Measurements from ENCODE around the gene NCK2.

Gene NCK2

DNA sequence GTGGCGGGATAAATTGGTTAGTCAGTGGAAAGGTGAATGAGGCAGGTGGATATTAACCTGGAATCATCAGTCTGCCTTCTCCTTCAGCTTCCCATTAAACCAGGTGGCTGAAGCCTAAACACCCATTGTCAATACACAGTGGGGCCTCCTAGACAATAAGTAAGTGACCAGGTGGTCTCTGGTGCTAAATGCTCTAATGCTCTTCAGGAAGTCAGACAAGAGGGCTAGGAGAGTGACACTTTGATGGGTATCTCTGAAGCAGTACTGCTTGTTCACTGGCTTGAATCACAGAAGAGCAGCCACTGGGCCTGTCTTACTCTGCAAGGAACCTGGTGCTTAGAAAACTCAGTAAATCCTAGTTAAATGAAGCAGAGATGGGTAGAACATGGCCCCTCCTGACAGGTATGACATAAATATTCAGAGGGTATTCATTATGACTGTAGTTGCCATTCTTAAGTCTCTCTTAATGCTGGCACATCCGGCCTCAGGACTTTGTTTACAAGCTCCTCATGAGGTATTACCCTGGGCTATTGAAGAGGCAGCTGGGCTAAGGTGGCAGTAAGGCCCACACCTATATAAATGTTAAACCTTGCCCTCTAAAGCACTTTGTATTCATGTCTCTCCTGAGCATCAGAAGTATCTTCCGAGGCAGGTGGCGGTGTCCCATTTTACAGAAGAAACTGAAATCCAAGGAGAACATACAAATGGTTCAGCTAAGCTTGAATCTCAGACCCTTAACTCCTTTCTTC lies 104.9 kb downstream of the NCK2 start:
- no peak for DNase-seq (ENCODE audit: low spot score)

DNA sequence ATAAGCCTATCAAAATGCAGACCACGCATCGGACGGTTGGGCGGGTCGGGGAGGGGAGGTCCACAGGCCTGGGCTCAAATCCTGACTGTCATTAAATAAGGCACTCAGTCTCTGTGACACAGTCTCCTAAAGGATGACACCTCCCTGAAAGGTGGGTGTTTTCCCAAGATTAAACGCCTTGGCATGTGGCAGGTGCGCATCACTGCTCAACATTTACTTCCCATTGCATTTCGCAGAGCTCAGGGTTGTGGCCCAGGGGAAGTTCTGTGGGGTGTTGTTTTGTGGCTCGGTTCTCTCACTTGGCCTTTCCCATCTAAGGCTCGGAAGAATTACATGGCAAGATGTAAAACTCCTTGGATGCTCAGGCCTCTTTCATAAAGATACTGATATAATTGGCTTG lies 107.4 kb downstream of the NCK2 start:
- DNase-seq (ENCODE audit: low spot score) = no peak

DNA sequence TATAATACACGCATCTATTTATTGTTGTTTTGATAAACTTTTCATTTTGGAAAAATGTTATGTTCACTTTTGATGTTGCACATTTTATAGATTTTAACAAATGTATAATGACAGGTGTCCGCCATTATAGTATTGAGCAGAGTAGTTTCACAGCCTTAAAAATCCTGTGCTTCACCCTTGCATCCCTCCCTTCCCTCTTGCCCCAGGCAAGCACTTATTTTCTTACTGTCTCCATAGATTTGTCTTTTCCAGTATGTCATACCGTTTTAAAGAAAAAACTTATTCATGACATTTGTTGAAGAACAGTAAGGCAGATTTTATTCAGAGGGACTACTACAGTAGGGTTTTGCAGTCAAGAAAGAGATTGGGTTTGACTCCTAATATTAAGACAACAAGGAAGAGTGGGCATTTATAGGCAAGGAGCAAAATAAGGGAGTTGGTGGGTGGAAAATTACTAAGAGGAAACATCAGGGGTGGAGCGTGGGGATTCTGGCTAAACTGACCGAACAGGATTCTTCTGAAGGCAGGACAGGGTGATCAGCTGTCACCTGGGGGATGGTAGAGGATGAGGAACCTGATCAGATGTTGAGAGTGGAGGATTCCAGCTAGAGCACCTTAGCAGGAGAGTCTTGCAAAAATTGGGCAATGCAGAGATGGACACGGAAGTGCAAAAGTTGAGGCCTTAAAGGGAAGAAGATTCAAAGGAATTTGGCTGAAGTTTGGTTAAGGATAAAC lies 108.8 kb downstream of the NCK2 start:
- DNase-seq (ENCODE audit: low spot score) = no peak

DNA sequence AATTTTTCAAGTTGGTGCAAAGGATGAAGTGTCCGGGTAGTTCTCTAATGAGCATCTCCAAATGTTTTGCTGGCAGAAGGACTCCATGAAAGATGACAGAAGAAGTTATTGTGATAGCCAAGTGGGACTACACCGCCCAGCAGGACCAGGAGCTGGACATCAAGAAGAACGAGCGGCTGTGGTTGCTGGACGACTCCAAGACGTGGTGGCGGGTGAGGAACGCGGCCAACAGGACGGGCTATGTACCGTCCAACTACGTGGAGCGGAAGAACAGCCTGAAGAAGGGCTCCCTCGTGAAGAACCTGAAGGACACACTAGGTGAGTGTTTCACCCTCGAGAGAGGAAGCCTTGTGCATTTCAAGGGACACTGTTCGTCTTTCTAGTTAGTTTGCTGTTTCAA lies 110.3 kb downstream of the NCK2 start:
- no peak for DNase-seq (ENCODE audit: low spot score)

DNA sequence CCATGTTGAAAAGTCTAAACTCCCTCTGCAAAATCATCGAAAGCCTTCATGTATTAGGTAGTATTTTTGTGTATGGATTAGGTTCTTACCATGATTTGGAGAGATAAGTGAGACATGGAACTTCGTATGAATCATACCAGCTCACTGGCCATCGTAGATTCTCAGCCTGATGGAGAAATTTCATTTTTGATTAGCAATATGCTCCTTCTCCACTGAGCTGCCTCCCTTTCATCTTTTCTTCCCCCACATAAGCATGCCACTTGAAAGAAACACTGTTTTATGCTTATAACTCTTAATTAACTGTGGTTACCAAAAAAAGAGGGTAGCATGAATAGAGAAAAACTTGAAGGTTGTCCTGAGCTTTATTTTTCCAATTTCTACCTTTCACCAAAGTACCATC lies 111.9 kb downstream of the NCK2 start:
- DNase-seq (ENCODE audit: low spot score) = no peak

DNA sequence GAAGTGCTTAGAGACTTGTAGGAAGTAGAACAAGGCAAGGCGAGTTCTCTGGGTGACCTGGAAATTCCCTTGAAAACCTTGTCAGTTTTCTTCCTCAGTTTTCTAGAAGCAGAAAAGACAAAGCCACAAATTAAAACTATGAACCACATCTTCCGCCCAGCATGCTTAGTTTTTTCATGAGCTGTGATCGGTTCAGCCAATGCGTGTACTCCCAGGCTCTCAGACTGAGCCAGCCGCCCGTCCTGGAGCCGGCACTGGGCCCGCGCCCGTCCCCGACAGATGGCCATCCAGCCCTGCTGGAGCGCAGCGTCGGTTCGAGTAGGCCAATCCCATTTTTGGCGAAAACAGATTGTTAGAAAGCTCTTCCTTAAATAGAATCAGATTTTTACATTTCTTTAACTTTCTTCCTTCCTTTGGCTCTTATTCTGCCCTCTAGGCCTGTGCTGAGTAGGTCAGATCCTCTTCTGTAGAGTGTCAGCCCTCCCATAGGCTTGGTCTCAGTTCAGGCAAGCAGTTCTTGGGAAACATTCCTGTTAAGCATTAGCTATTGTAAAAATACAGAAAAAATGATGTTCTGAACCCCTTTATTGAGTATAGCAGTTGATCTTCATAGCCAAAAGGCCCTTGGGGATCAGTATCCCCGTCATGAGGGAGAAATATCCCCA lies 112.5 kb downstream of the NCK2 start:
- no peak for DNase-seq (ENCODE audit: low spot score)

DNA sequence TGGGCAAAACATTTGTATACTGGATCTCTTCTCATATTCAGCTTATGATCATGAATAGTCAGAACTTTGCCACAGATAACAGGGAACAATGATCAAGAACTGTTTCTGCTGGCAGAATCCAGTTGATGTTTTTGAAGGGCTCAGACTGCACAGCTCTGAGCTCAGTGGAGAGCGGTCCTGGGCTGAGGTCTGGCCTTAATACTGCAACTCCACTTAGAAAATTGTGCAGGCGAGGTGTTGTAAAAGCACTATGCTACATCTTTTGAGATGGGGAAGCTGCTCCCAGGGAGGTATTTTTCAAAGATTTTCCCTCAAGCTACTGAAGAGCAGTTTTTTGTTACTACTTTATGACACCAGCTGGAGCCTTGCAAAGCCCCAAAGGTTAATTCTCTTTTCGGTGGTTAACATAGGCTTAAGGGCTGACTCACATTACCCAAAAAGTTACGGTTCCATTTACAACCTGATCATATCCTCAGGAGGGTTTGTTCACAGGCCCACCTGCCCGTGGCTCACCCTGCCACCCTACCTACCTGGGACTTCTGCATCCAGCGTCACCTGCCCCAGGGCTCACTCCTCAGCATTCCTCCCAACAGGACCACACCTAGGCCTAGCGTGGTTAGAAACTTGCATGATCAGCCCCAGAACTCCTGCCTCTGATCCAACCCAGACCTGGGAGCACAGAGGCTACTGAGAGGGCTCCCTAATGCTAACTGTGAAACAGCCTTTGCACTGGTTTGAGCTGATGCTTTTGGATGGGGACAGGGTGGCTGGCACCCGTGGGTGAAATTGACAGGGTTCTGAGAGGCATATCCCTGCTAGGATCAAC lies 114.4 kb downstream of the NCK2 start:
- DNase-seq (ENCODE audit: low spot score) = no peak

DNA sequence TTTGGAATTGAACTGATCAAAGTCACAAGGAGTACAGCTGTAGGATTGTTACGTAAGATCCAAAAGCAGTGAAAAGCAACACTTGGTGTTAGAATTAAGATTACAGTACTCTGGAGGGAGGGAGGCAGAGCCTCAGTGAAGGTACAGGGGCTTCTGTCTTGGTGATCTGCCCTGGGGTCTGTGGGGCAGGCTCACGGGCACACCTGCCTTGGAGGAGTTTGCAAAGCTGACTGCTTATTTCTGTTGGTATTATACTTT lies 114.9 kb downstream of the NCK2 start:
- DNase-seq (ENCODE audit: low spot score) = no peak

DNA sequence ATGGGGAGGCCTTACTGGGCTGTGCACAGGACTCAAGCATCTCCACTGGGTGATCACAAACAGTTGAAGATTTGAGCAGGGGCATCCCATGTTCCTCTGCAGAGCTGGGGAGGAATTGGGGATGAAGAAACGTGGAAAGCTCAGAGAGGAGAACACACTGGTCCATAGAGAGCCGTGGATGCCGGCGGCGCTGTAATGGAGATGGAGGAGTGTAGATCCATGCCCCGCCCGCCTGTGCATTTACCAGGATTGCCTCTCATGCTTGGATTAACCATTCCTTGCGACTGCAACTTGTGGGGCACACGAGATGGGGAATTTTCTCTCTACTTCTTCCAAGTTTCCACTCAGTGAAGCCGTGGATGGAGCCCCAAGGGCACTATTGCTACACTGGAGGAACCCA lies 115.9 kb downstream of the NCK2 start:
- no peak for DNase-seq (ENCODE audit: low spot score)

DNA sequence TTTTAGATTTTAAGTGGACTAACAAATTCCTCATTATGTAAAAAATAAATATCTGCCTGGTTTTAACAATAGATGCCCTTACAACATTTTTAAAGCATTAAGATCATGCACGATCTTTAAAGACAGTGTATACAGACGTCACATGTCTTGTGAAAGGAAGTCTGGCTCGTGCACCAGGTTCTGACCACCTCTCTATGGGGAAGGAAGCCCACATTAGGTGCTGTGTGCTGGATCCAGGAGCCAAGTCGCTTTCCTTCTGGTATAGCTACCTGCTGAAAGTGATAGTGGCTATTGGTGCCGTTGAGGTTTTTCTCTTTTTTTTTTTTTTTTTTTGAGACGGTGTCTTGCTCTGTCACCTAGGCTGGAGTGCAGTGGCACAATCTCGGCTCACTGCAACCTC lies 116.5 kb downstream of the NCK2 start:
- DNase-seq (ENCODE audit: low spot score) = no peak

DNA sequence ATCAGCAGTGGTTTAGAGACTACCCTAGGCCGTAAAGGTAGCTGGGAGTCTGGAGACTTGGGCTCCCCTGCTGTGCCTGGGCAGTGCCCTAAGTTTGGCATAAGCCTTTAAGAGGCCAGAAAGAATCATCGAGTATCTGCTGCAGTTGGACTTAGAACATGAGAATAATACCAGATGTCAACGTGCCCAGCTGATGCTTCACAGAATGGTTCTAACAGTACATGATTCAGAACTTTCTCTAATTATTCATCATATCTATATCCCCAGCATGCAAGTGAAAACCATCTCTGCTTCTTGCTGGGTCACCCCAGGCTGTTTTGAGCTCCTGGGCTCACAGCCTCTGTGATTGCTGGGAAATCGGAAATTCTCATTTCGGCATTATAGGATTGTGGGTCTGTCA lies 118.1 kb downstream of the NCK2 start:
- no peak for DNase-seq (ENCODE audit: low spot score)

DNA sequence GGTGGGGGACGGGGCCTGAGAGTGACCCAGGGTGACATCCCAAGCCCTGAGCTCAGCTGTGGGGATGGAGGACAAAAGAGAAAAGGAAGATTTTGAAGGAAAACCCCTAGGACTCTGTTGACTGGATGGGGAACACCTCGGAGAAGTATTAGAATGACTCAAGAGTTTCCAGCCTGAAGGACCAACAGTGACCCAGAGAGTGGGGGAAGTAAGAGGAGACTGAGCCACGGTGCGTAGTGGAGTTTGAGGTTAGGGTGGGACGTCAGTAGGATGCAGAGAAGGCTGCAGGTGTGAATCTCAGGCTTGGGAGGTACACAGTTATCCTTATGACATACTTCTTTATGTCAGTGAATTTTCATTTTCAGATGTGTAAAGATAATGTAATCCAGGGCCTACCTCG lies 119.5 kb downstream of the NCK2 start:
- no peak for DNase-seq (ENCODE audit: low spot score)

DNA sequence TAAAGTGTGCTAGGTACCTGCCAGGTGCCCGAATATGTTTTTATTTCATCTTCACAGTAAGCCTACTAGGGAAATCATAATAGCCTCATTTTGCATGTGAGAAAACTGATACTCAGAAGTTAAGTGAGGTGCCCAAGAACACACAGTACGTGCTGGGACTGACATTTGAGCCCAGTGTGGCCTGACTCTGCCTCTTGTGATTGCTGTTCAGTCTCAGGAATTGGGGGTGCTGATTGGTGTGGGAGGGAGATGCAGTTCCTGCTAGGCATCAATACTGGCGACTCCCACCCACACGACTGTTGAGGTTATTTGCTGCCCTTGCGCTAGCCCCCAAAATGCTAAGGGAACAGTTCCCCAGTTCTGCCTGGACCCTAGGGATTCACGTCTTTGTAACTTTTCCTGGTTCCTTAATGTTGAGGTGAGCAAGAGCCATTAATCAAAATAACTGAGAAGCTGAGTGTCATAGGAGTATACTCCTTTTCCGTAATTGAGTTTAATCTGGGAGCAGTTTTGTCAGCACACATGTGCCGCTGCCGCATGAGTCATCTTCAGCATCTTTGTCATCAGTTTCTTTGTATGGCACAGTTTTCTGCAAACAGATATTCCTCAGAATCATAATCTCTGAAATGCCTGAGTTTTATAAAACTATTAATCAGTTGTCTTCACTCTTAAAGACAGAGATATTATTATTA lies 120.7 kb downstream of the NCK2 start:
- peak; percentile 45 for DNase-seq (ENCODE audit: low spot score)

DNA sequence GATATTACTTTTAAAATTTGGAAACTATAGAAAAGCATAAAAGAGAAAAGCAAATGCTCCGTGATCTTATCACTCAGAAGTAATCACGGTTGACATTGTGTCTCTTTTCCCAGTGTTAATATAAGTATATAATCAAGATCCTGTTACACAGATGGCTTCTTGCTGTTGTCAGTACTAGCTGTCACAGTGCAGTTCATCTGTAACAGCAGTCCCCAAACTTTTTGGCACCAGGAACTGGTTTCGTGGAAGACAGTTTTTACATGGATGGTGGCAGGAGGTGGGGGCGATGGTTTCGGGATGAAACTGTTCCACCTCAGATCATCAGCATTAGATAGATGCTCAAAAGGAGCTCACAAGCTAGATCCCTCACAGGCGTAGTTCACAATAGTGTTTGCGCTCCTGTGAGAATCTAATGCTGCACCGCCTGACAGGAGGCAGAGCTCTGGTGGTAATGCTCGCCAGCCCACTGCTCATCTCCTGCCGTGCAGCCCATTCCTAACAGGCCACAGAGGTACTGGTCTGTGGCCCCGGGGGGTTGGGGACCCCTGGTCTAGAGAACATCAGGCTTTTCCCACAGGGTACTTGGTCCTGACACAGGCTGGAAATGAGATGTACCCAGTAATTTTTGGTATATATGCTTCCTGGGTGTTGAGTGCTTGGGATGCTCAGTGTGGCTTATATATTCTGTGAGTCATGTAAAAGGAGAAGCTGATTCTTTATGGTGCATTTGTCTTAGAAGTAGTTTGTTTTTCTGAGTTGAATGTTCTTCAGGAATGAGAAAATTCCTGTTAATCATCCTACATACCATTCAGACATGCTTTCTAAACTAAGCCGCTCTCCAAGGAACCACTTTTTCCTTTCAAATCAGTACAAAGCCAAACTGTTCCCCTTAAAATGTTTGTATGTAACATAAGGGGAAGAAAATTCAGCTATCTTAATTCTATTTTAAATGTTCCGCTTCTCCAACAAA lies 121.8 kb downstream of the NCK2 start:
- DNase-seq (ENCODE audit: low spot score) = no peak

DNA sequence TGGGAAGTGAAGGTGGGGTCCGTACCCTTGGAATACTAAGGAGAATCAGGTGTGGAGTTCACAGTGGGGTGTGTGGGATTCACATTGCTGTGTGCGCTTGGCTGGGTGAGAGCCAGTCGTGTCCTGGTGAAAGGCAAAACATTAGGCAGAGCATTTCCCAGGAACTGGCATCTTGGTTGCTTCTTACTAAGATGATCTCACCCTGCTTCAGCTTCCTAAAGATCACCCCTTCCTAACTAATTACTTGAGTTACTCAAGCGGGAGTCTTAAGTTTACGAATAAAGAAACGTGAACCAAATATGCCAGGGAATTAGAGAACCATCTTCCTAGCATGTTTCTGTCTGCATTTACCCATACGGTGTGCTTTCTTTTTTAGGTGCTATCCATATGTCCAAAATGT lies 122.9 kb downstream of the NCK2 start:
- no peak for DNase-seq (ENCODE audit: low spot score)

DNA sequence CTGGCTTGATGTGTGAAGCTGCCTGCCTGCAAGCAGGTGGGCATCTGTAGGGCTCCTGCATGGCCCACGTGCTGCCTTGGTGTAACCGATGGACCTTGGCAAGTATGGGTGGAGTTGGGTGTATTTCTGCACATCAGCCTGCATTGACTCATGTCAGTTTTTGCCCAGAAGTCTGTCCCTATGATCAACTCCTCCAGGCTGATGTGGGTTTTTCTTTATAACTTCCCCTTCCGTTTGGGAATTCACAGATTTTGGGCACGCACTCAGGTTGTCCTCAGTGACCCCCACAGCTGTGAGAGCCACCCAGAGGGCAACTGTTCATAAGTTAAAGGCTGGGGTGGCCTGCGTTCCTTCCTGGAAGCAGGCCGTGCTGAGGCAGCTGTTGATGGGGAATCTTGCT lies 123.3 kb downstream of the NCK2 start:
- no peak for DNase-seq (ENCODE audit: low spot score)

DNA sequence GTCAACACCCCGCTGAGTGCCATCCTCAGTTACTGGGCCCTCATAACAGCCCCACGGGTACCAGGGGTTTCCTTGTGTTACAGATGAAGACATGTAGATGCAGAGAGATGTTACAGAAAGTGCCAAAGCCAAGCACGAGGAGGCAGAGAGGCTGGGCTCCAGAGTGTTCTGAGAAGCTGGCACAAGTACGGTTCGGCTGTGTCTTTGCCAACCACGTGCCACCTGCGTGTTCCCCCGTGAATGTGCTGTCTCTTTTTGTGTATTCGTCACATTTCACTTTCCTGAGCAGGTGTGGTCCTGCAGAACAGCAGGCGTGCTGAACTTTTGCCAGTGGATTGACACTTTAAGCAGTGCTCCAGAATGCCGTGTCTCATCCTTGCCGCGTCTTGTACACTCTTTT lies 124.6 kb downstream of the NCK2 start:
- no peak for DNase-seq (ENCODE audit: low spot score)

DNA sequence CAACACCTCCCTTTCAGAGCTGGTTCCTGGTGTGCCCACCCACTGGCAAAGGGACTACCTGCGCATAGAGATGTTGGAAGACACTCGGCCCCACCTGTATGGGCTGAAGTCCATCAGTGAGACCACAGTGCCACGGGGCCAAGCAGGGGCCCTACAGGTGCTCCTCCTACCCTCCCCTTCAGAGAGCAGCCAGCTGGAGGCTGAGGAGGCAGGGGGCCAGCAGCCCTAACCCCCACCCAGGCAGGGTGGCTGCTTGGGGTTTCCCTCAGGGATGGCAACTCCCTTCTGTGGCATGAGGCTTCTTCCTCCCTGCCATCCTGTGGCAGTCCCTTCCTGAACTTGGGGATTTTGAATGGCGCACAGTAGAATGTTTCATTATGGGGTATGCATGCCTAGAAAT lies 125.3 kb downstream of the NCK2 start:
- no peak for DNase-seq (ENCODE audit: low spot score)

DNA sequence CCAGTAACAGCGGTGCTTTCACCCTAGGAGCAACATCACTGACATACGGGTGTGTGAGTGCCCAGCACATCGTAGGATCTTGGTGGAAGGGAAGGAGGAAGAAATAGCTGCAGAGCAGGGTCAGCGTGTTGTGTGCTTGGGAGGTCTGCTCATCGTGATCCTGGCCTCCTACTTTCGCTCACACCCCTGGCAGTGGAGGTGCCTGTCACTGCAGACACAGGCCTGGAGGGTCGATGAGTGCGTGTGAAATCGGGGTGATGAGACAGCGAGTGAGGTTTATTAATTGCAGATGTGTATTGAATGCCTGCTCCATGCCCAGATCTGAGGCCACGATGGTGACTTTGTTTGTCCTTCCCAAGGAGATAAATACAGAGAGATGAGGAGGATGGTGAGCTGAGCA lies 126.1 kb downstream of the NCK2 start:
- DNase-seq (ENCODE audit: low spot score) = no peak

DNA sequence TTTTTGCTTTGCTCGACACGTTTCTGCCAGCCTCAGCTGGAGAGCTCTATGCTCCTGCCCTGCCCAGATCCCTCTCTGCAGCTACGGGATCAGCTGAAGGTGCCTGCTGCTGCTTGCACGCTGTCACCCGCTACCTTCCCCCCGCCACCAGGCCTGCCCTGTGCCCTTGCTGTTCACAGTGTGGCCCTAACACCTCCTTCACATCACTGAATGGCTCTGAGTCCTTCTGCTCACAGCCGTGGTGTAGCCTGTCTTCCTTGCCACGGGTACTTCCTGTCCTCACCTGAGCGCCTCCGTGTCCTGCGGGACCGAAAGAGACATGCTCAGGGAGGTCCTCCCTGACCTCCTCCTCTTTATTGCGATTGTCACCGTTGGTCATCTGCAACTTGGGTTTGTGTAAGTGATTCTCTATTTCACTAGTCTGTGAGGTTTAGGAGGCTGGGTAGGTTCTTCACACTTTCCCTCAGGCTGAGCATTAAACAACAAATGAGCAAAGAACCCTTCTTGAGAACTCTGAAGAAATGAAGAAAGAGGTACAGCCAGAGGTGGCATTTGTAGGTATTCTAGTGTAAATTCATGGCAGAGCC lies 127.5 kb downstream of the NCK2 start:
- no peak for DNase-seq (ENCODE audit: low spot score)

DNA sequence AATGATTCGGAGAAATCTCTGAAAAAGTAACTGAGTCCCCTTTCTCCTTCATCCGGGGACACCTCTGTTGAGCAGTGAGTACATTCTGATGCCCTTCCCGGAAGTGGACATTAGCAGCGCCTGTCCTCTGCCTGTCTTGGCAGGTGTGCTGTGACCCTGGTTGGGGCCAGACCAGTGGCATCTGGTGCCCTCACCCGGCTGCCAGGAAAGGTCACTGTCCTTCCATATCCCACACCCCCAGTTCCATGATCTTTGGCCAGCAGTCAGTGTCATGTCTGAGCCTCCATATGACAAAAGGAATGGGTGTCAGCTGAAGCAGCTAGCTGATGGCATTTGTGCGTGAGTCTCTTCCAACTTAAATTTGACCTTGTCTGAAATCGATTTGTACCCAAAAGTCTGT lies 128.1 kb downstream of the NCK2 start:
- DNase-seq (ENCODE audit: low spot score) = no peak

Measured in Ammon's horn (tissue), 1 donor.